Ishikawa (cell line): ENCODE data around the gene KRT83.

Experiments
- CEBPB ChIP-seq: IDR thresholded peaks from 2 replicates; pipeline ENCODE4 v1.6.1; 2012
- CREB1 ChIP-seq: IDR thresholded peaks from 2 replicates; pipeline ENCODE4 v1.6.1; 2012; ENCODE audit warnings: low read depth
- EGR1 ChIP-seq: IDR thresholded peaks from 2 replicates; pipeline ENCODE4 v1.6.1; 2012
- EP300 ChIP-seq: IDR thresholded peaks from 2 replicates; pipeline ENCODE4 v1.6.1; 2012; ENCODE audit warnings: borderline replicate concordance
- FOXM1 ChIP-seq: IDR thresholded peaks from 2 replicates; pipeline ENCODE4 v1.6.1; 2012; ENCODE audit warnings: low read depth, borderline replicate concordance
- NFIC ChIP-seq: IDR thresholded peaks from 2 replicates; pipeline ENCODE4 v1.6.1; 2012
- RAD21 ChIP-seq: IDR thresholded peaks from 2 replicates; pipeline ENCODE4 v1.6.1; 2012; ENCODE audit warnings: low read depth
- TAF1 ChIP-seq: IDR thresholded peaks from 2 replicates; pipeline ENCODE4 v1.6.1; 2012; ENCODE audit warnings: low read depth, mild to moderate bottlenecking
- TCF12 ChIP-seq: IDR thresholded peaks from 2 replicates; pipeline ENCODE4 v1.6.1; 2012; ENCODE audit warnings: low read depth
- TEAD4 ChIP-seq: IDR thresholded peaks from 2 replicates; pipeline ENCODE4 v1.6.1; 2012
- YY1 ChIP-seq: IDR thresholded peaks from 2 replicates; pipeline ENCODE4 v1.6.1; 2012; ENCODE audit warnings: low read depth
- ZBTB7A ChIP-seq: IDR thresholded peaks from 2 replicates; pipeline ENCODE4 v1.6.1; 2012; ENCODE audit warnings: low read depth
- TF ChIP-seq, protein P1 (sequence below): IDR thresholded peaks from 2 replicates; pipeline ENCODE4 v1.6.1; 2012
- TF ChIP-seq, protein P2 (sequence below): IDR thresholded peaks from 2 replicates; pipeline ENCODE4 v1.6.1; 2012
- TF ChIP-seq, protein P3 (sequence below): IDR thresholded peaks from 2 replicates; pipeline ENCODE4 v1.6.1; 2012; ENCODE audit warnings: low read depth, mild to moderate bottlenecking

The KRT83 gene

DNA sequence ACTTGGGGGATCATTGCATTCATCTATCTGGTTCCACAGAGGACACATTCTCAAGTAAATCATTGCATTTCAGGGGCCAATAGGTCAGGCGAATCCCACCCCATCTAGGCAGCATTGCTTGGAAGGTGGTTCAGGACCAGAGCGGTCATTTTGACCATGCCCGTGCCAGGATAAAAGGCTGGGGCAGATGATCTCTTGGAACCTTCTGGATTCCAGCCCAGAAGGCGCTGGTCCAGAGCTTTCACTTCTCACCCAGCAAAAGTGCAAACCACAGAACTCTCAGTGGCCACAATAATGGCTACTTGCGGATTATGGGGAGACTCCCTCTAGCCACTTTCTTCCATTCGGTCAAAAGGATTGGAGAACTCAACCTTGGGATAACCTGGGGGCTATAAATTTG, 46.7 kb upstream of the KRT83 start:
- TF ChIP-seq ZBTB7A (no peak), NFIC (no peak), YY1 (no peak), TAF1 (no peak), EP300 (no peak), RAD21 (no peak), CREB1 (no peak), FOXM1 (no peak), CEBPB (no peak), TCF12 (no peak), TEAD4 (no peak), EGR1 (no peak)
- TF ChIP-seq, protein P1, sequence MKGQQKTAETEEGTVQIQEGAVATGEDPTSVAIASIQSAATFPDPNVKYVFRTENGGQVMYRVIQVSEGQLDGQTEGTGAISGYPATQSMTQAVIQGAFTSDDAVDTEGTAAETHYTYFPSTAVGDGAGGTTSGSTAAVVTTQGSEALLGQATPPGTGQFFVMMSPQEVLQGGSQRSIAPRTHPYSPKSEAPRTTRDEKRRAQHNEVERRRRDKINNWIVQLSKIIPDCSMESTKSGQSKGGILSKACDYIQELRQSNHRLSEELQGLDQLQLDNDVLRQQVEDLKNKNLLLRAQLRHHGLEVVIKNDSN = no peak
- TF ChIP-seq, protein P2, sequence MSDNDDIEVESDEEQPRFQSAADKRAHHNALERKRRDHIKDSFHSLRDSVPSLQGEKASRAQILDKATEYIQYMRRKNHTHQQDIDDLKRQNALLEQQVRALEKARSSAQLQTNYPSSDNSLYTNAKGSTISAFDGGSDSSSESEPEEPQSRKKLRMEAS = no peak
- TF ChIP-seq, protein P3, sequence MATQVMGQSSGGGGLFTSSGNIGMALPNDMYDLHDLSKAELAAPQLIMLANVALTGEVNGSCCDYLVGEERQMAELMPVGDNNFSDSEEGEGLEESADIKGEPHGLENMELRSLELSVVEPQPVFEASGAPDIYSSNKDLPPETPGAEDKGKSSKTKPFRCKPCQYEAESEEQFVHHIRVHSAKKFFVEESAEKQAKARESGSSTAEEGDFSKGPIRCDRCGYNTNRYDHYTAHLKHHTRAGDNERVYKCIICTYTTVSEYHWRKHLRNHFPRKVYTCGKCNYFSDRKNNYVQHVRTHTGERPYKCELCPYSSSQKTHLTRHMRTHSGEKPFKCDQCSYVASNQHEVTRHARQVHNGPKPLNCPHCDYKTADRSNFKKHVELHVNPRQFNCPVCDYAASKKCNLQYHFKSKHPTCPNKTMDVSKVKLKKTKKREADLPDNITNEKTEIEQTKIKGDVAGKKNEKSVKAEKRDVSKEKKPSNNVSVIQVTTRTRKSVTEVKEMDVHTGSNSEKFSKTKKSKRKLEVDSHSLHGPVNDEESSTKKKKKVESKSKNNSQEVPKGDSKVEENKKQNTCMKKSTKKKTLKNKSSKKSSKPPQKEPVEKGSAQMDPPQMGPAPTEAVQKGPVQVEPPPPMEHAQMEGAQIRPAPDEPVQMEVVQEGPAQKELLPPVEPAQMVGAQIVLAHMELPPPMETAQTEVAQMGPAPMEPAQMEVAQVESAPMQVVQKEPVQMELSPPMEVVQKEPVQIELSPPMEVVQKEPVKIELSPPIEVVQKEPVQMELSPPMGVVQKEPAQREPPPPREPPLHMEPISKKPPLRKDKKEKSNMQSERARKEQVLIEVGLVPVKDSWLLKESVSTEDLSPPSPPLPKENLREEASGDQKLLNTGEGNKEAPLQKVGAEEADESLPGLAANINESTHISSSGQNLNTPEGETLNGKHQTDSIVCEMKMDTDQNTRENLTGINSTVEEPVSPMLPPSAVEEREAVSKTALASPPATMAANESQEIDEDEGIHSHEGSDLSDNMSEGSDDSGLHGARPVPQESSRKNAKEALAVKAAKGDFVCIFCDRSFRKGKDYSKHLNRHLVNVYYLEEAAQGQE = no peak

DNA sequence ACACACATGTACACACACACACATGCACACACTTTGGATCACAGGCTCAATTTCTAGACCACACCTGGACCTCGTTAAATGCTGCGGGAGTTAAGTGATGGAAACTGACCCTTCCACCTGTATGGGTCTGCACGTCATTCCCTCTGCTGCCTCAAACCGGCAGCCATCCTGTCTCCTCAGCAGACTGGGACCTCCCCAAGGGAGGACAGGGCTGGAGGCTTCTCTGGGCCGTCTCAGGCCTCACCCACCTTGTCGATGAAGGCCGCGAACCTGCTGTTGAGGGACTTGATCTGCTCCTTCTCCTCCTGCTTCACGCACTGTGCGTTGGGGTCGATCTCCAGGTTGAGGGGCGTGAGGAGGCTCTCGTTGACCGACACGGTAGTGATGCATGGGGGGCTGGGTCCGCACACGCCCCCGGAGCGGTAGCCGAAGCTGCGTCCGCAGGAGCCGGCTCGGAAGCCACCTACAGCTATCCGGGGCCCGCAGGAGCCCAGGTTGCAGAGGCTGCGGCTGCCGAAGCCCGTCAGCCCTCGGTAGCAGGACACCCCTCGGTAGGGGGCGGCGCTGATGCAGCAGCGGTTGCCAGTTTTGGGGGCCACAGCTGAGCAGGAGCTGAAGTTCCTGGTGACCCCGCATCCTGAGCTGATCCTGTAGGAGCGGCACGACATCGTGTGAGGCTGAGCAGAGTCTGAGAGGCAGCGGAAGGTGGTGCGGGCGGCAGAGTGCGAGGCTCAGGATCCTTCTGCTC, 45.7 kb upstream of the KRT83 start, which contains the start of gene KRT85:
TSS of gene KRT85 (minus strand) at position 744 of the 748 bp plus-strand sequence. CDS start at position 668, 76 bp downstream.
- TF ChIP-seq EGR1 (no peak), TEAD4 (no peak), ZBTB7A (no peak), TCF12 (no peak), NFIC (no peak), TAF1 (no peak), CEBPB (no peak)

DNA sequence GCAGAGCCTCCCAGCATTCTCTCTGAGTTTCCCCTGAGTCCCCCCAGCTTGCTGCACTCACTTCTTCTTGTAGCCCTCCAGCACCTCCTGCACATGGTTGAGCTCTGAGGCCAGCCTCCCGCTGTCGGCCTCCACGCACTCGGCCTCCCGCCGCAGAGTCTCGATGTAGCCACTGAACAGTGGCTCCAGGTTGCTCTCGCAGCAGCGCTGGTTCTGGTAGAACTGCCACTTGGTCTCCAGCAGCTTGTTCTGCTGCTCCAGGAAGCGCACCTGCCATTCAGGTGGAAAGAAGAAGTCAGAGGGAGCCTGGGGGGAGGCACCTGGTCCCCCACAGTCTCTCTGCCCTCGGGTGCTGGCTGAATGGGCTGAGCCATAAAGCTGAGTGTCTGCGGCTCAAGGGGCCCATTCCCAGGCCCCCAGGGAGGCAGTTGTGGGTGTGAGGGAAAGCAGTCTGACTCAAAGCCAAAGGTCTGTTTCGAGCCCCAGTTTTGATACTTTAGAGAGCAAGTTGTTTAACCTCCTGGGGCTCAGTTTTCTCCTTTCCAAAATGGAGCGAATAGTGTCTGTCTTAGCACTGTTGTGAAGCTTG, 43.8 kb upstream of the KRT83 start:
- TF ChIP-seq EGR1 (no peak), ZBTB7A (no peak), TEAD4 (no peak), RAD21 (no peak), TAF1 (no peak), FOXM1 (no peak), CREB1 (no peak), YY1 (no peak), NFIC (no peak)
- TF ChIP-seq, protein P2 = no peak
- TF ChIP-seq, protein P3 = no peak

DNA sequence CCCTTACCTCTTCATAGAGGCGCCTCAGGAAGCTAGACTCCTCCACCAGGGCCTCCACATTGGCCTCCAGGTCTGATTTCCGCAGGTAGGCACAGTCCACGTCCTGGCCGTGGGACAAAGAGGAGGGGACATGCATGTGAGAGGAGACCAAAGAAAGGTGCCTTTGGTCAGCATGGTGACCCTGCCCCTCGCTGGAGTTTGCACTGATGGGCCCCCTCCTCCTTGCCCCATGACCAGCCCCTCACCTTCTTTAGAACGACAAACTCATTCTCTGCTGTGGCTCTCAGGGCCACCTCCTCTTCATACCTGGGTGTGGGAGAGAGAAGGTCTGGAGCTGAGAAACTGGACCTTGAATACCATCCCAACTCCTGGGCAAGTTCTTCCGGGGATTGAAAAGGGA, 42.9 kb upstream of the KRT83 start:
- TF ChIP-seq EGR1 (no peak), ZBTB7A (no peak), FOXM1 (no peak), TCF12 (no peak), CREB1 (no peak), TEAD4 (no peak), TAF1 (no peak), EP300 (no peak), RAD21 (no peak), CEBPB (no peak), YY1 (no peak)
- TF ChIP-seq, protein P1 = no peak
- TF ChIP-seq, protein P2 = no peak
- TF ChIP-seq, protein P3 = no peak
